ENCODE measurements around the gene ITGA5.
A peak's percentile ranks its signal among the peaks of the same experiment; 100 is the strongest.

Gene ITGA5

GRCh38 chr12:54437697-54438096 is 18.6 kb upstream of the ITGA5 start:
- Histone ChIP-seq H3K36me3 (ENCODE audit: insufficient read depth, low read length) (no peaks in the 10 kb centered on the region), H3K9ac (ENCODE audit: insufficient read length) (no peak overlapping the region), H3K9me3 (ENCODE audit: low read depth, low read length) (no peaks in the 10 kb centered on the region), H3K27ac (no peak overlapping the region), H3K4me3 (no peak overlapping the region)
- DNase-seq (ENCODE audit: low read depth, low spot score), result no peak
- no peak for TF ChIP-seq EZH2 (IDR thresholded peaks at IDR 0.05)
- no peak for TF ChIP-seq FOXP2 (optimal IDR thresholded peaks at IDR 0.05; ENCODE audit: control extremely low read depth, extremely low read length, insufficient read depth)
- TF ChIP-seq POLR2AphosphoS5 (IDR thresholded peaks at IDR 0.05; ENCODE audit: borderline replicate concordance, low read depth, low read length), result no peak

- no peaks in the 10 kb centered on the region for H3K9me3 ChIP-seq (ENCODE audit: low read depth, low read length)
- H3K4me3 ChIP-seq, result no peak overlapping the region
- TF ChIP-seq POLR2AphosphoS5 (IDR thresholded peaks at IDR 0.05; ENCODE audit: borderline replicate concordance, low read depth, low read length) (no peak), EZH2 (IDR thresholded peaks at IDR 0.05) (no peak), FOXP2 (optimal IDR thresholded peaks at IDR 0.05; ENCODE audit: control extremely low read depth, extremely low read length, insufficient read depth) (no peak)
- no peak overlapping the region for H3K27ac ChIP-seq
- DNase-seq (ENCODE audit: low read depth, low spot score), result no peak
- no peak overlapping the region for H3K9ac ChIP-seq (ENCODE audit: insufficient read length)
- no peaks in the 10 kb centered on the region for H3K36me3 ChIP-seq (ENCODE audit: insufficient read depth, low read length)
Measured at GRCh38 chr12:54437243-54437642, 18.2 kb upstream of the ITGA5 start.

- no peak overlapping the region for H3K9ac ChIP-seq (ENCODE audit: insufficient read length)
- DNase-seq (ENCODE audit: low read depth, low spot score), result no peak
- TF ChIP-seq POLR2AphosphoS5 (IDR thresholded peaks at IDR 0.05; ENCODE audit: borderline replicate concordance, low read depth, low read length) (no peak), EZH2 (IDR thresholded peaks at IDR 0.05) (no peak), FOXP2 (optimal IDR thresholded peaks at IDR 0.05; ENCODE audit: control extremely low read depth, extremely low read length, insufficient read depth) (no peak)
- no peak overlapping the region for H3K27ac ChIP-seq
- no peak overlapping the region for H3K4me3 ChIP-seq
- no peaks in the 10 kb centered on the region for H3K9me3 ChIP-seq (ENCODE audit: low read depth, low read length)
- H3K36me3 ChIP-seq (ENCODE audit: insufficient read depth, low read length), result no peaks in the 10 kb centered on the region
Measured at GRCh38 chr12:54432815-54433164, 13.7 kb upstream of the ITGA5 start.

GRCh38 chr12:54431911-54432814 is 13.1 kb upstream of the ITGA5 start:
- Histone ChIP-seq H3K36me3 (ENCODE audit: insufficient read depth, low read length) (no peaks in the 10 kb centered on the region), H3K9ac (ENCODE audit: insufficient read length) (peak overlapping the region; percentile 7), H3K9me3 (ENCODE audit: low read depth, low read length) (no peaks in the 10 kb centered on the region), H3K4me3 (no peak overlapping the region), H3K27ac (no peak overlapping the region; the same call in 1 of the 2 replicates)
- DNase-seq (ENCODE audit: low read depth, low spot score), result no peak
- TF ChIP-seq EZH2 (IDR thresholded peaks at IDR 0.05) (no peak), POLR2AphosphoS5 (IDR thresholded peaks at IDR 0.05; ENCODE audit: borderline replicate concordance, low read depth, low read length) (no peak), FOXP2 (optimal IDR thresholded peaks at IDR 0.05; ENCODE audit: control extremely low read depth, extremely low read length, insufficient read depth) (no peak)

GRCh38 chr12:54430471-54431069 is 11.5 kb upstream of the ITGA5 start:
- no peak overlapping the region for H3K9ac ChIP-seq (ENCODE audit: insufficient read length)
- H3K9me3 ChIP-seq (ENCODE audit: low read depth, low read length), result no peaks in the 10 kb centered on the region
- TF ChIP-seq FOXP2 (optimal IDR thresholded peaks at IDR 0.05; ENCODE audit: control extremely low read depth, extremely low read length, insufficient read depth) (no peak), POLR2AphosphoS5 (IDR thresholded peaks at IDR 0.05; ENCODE audit: borderline replicate concordance, low read depth, low read length) (no peak), EZH2 (IDR thresholded peaks at IDR 0.05) (no peak)
- no peak for DNase-seq (ENCODE audit: low read depth, low spot score)
- no peak overlapping the region for H3K27ac ChIP-seq
- H3K36me3 ChIP-seq (ENCODE audit: insufficient read depth, low read length), result no peaks in the 10 kb centered on the region
- no peak overlapping the region for H3K4me3 ChIP-seq

- Histone ChIP-seq H3K9ac (ENCODE audit: insufficient read length) (no peak overlapping the region), H3K27ac (no peak overlapping the region), H3K4me3 (no peak overlapping the region), H3K36me3 (ENCODE audit: insufficient read depth, low read length) (no peaks in the 10 kb centered on the region), H3K9me3 (ENCODE audit: low read depth, low read length) (no peaks in the 10 kb centered on the region)
- TF ChIP-seq EZH2 (IDR thresholded peaks at IDR 0.05) (no peak), FOXP2 (optimal IDR thresholded peaks at IDR 0.05; ENCODE audit: control extremely low read depth, extremely low read length, insufficient read depth) (no peak), POLR2AphosphoS5 (IDR thresholded peaks at IDR 0.05; ENCODE audit: borderline replicate concordance, low read depth, low read length) (no peak)
- no peak for DNase-seq (ENCODE audit: low read depth, low spot score)
Measured at GRCh38 chr12:54429014-54429471, 10.0 kb upstream of the ITGA5 start.

- no peak overlapping the region for H3K4me3 ChIP-seq
- H3K36me3 ChIP-seq (ENCODE audit: insufficient read depth, low read length), result no peaks in the 10 kb centered on the region
- H3K27ac ChIP-seq, result no peak overlapping the region
- H3K9me3 ChIP-seq (ENCODE audit: low read depth, low read length), result no peaks in the 10 kb centered on the region
- H3K9ac ChIP-seq (ENCODE audit: insufficient read length), result no peak overlapping the region
- TF ChIP-seq EZH2 (IDR thresholded peaks at IDR 0.05), result no peak
- no peak for TF ChIP-seq FOXP2 (optimal IDR thresholded peaks at IDR 0.05; ENCODE audit: control extremely low read depth, extremely low read length, insufficient read depth)
- no peak for TF ChIP-seq POLR2AphosphoS5 (IDR thresholded peaks at IDR 0.05; ENCODE audit: borderline replicate concordance, low read depth, low read length)
- no peak for DNase-seq (ENCODE audit: low read depth, low spot score)
Measured at GRCh38 chr12:54428050-54429013, 9.3 kb upstream of the ITGA5 start.
